WTC11 (cell line): ENCODE results near the gene XPOT. TPM values are rescaled to one million over a fixed set of nuclear protein-coding genes. Genes with fewer than 3 reads are reported as not detected.

Experiments used
- ATAC-seq: fragments of 200-7000 bp; cut with Tn5 transposase; 2 replicates; pipeline ENCODE4 v1.10.0; 2021; ENCODE audit warnings: mild to moderate bottlenecking, moderate library complexity
- CTCF ChIA-PET: fragments of 300-600 bp; sonication (Branson Sonifier 250); formaldehyde crosslinking; loops from one replicate; lab custom pipeline; 2021; ENCODE audit warnings: antibody characterized with exemption; lab: Charles Lee
- POLR2A ChIA-PET: fragments of 350-600 bp; sonication (Branson Sonifier 250); formaldehyde crosslinking; loops from one replicate; lab custom pipeline; 2021; ENCODE audit warnings: antibody characterized with exemption; lab: Charles Lee
- DNase-seq: peaks from one replicate; pipeline ENCODE4 v3.0.0; 2021; ENCODE audit warnings: low spot score
- H3K27ac Mint-ChIP-seq: 2 replicates; pipeline ENCODE4 v1.8.0; 2021; ENCODE audit warnings: mixed read lengths
- H3K27me3 Mint-ChIP-seq: 2 replicates; pipeline ENCODE4 v1.8.0; 2021; ENCODE audit warnings: low read depth, mild to moderate bottlenecking, moderate library complexity, mixed read lengths
- H3K36me3 Mint-ChIP-seq: 2 replicates; pipeline ENCODE4 v1.8.0; 2021; ENCODE audit warnings: mixed read lengths
- H3K4me1 Mint-ChIP-seq: 2 replicates; pipeline ENCODE4 v1.8.0; 2022; ENCODE audit warnings: mixed read lengths
- H3K4me3 Mint-ChIP-seq: 2 replicates; pipeline ENCODE4 v1.8.0; 2021; ENCODE audit warnings: mild to moderate bottlenecking, moderate library complexity, mixed read lengths
- H3K9me3 Mint-ChIP-seq: 2 replicates; pipeline ENCODE4 v1.8.0; 2021; ENCODE audit warnings: mixed read lengths
- ATF1 ChIP-seq: sonication (generic); formaldehyde crosslinking; IDR thresholded peaks from 2 replicates; pipeline ENCODE4 v1.8.1; 2023; ENCODE audit warnings: mild to moderate bottlenecking, moderate library complexity, missing genetic modification reagents
- EMX1 ChIP-seq: fragments of 250-450 bp; sonication (Bioruptor Pico); IDR thresholded peaks from 2 replicates; pipeline ENCODE4 v1.8.0; 2021; ENCODE audit warnings: mild to moderate bottlenecking
- ETV6 ChIP-seq: sonication (generic); formaldehyde crosslinking; IDR thresholded peaks from 2 replicates; pipeline ENCODE4 v1.8.1; 2022; ENCODE audit warnings: mild to moderate bottlenecking, missing genetic modification reagents
- FOXJ3 ChIP-seq: sonication (generic); formaldehyde crosslinking; IDR thresholded peaks from 2 replicates; pipeline ENCODE4 v1.9.0; 2021; ENCODE audit warnings: missing genetic modification reagents, mild to moderate bottlenecking, borderline replicate concordance
- GABPB1 ChIP-seq: sonication (generic); formaldehyde crosslinking; IDR thresholded peaks from 2 replicates; pipeline ENCODE4 v1.8.1; 2023; ENCODE audit warnings: mild to moderate bottlenecking, missing genetic modification reagents
- HMGA2 ChIP-seq: fragments of 250-450 bp; sonication (Bioruptor Pico); IDR thresholded peaks from 2 replicates; pipeline ENCODE4 v1.4.0; 2021; ENCODE audit warnings: mild to moderate bottlenecking, moderate library complexity
- JAZF1 ChIP-seq: fragments of 250-450 bp; sonication (Bioruptor Pico); IDR thresholded peaks from 2 replicates; pipeline ENCODE4 v1.9.0; 2021; ENCODE audit warnings: moderate library complexity, mild to moderate bottlenecking, inconsistent platforms
- KAT7 ChIP-seq: sonication (generic); formaldehyde crosslinking; IDR thresholded peaks from 2 replicates; pipeline ENCODE4 v1.8.1; 2023; ENCODE audit warnings: missing genetic modification reagents, mild to moderate bottlenecking, borderline replicate concordance
- MYBL2 ChIP-seq: sonication (generic); formaldehyde crosslinking; IDR thresholded peaks from 2 replicates; pipeline ENCODE4 v1.8.1; 2023; ENCODE audit warnings: mild to moderate bottlenecking, moderate library complexity, missing genetic modification reagents
- NR2C2 ChIP-seq: sonication (generic); formaldehyde crosslinking; IDR thresholded peaks from 2 replicates; pipeline ENCODE4 v1.8.0; 2022; ENCODE audit warnings: mild to moderate bottlenecking, missing genetic modification reagents
- NR3C1 ChIP-seq: sonication (generic); formaldehyde crosslinking; conservative IDR thresholded peaks from 2 replicates; pipeline ENCODE4 v1.8.1; 2023; ENCODE audit warnings: low read depth, mild to moderate bottlenecking, missing genetic modification reagents
- OVOL2 ChIP-seq: fragments of 250-450 bp; sonication (Bioruptor Pico); IDR thresholded peaks from 2 replicates; pipeline ENCODE4 v1.9.0; 2021; ENCODE audit warnings: mild to moderate bottlenecking, borderline replicate concordance
- TP53 ChIP-seq: sonication (generic); formaldehyde crosslinking; IDR thresholded peaks from 2 replicates; pipeline ENCODE4 v1.8.1; 2023; ENCODE audit warnings: mild to moderate bottlenecking, missing genetic modification reagents
- ZBTB21 ChIP-seq: sonication (generic); formaldehyde crosslinking; IDR thresholded peaks from 2 replicates; pipeline ENCODE4 v1.8.1; 2023; ENCODE audit warnings: mild to moderate bottlenecking, missing genetic modification reagents, borderline replicate concordance
- ZNF121 ChIP-seq: sonication (generic); formaldehyde crosslinking; IDR thresholded peaks from 2 replicates; pipeline ENCODE4 v1.8.0; 2023; ENCODE audit warnings: missing genetic modification reagents
- ZNF416 ChIP-seq: fragments of 250-450 bp; sonication (Bioruptor Pico); IDR thresholded peaks from 2 replicates; pipeline ENCODE4 v1.9.0; 2021; ENCODE audit warnings: mild to moderate bottlenecking, inconsistent platforms
- total RNA-seq: library from RNA; stranded (reverse); gene quantifications from 3 replicates; pipeline ENCODE4 v1.2.3, GENCODE V29; 2021
- TF ChIP-seq, protein P1 (sequence below): sonication (generic); formaldehyde crosslinking; IDR thresholded peaks from 2 replicates; pipeline ENCODE4 v1.8.1; 2022; ENCODE audit warnings: mild to moderate bottlenecking, moderate library complexity, missing genetic modification reagents
- TF ChIP-seq, protein P2 (sequence below): fragments of 250-450 bp; sonication (Bioruptor Pico); IDR thresholded peaks from 2 replicates; pipeline ENCODE4 v2.1.2; 2022; ENCODE audit warnings: mild to moderate bottlenecking, moderate library complexity
- TF ChIP-seq, protein P3 (sequence below): sonication (generic); formaldehyde crosslinking; IDR thresholded peaks from 2 replicates; pipeline ENCODE4 v1.8.0; 2022; ENCODE audit warnings: mild to moderate bottlenecking, missing genetic modification reagents
- TF ChIP-seq, protein P4 (sequence below): sonication (generic); formaldehyde crosslinking; conservative IDR thresholded peaks from 2 replicates; pipeline ENCODE4 v1.8.1; 2023; ENCODE audit warnings: mild to moderate bottlenecking, low read depth, missing genetic modification reagents, moderate library complexity
- TF ChIP-seq, protein P5 (sequence below): sonication (generic); formaldehyde crosslinking; IDR thresholded peaks from 2 replicates; pipeline ENCODE4 v1.8.1; 2023; ENCODE audit warnings: mild to moderate bottlenecking, missing genetic modification reagents, moderate library complexity
- TF ChIP-seq, protein P6 (sequence below): sonication (generic); formaldehyde crosslinking; IDR thresholded peaks from 2 replicates; pipeline ENCODE4 v1.8.0; 2022; ENCODE audit warnings: mild to moderate bottlenecking, missing genetic modification reagents
- TF ChIP-seq, protein P7 (sequence below): sonication (generic); formaldehyde crosslinking; IDR thresholded peaks from 2 replicates; pipeline ENCODE4 v1.8.1; 2023; ENCODE audit warnings: mild to moderate bottlenecking, missing genetic modification reagents, moderate library complexity

The XPOT gene
- total RNA-seq, 1 experiment from 2014 or later, result 134 TPM

DNA sequence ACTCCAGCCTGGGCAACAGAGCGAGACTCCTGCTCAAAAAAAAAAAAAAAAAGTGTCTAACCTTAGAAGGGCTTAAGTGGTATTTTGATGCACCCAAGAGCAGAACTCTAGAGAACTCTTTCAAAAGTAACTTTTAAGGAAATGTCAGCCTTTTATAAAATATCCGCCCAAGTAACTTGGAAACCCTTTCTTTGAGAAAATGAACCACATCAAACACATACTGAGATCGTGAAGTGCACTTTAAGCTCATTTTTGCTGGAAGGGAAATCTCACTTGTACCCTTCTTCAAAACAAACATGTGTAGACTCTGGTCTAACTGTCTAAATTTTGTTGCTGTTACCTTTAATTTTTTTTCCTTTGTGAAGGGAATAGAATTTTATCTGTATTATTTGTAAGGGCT lies 19.2 kb upstream of the XPOT start (continued):
- TF ChIP-seq, protein P1, sequence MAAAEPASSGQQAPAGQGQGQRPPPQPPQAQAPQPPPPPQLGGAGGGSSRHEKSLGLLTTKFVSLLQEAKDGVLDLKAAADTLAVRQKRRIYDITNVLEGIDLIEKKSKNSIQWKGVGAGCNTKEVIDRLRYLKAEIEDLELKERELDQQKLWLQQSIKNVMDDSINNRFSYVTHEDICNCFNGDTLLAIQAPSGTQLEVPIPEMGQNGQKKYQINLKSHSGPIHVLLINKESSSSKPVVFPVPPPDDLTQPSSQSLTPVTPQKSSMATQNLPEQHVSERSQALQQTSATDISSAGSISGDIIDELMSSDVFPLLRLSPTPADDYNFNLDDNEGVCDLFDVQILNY (CRISPR knock-in tag), result no peak
- TF ChIP-seq HMGA2 (CRISPR knock-in tag) (no peak), FOXJ3 (no peak), JAZF1 (no peak), OVOL2 (no peak), ZNF416 (no peak), EMX1 (CRISPR knock-in tag) (no peak), MYBL2 (CRISPR knock-in tag) (no peak), GABPB1 (CRISPR knock-in tag) (no peak), ETV6 (no peak), NR3C1 (CRISPR knock-in tag) (no peak), ATF1 (CRISPR knock-in tag) (no peak)
- TF ChIP-seq, protein P2, sequence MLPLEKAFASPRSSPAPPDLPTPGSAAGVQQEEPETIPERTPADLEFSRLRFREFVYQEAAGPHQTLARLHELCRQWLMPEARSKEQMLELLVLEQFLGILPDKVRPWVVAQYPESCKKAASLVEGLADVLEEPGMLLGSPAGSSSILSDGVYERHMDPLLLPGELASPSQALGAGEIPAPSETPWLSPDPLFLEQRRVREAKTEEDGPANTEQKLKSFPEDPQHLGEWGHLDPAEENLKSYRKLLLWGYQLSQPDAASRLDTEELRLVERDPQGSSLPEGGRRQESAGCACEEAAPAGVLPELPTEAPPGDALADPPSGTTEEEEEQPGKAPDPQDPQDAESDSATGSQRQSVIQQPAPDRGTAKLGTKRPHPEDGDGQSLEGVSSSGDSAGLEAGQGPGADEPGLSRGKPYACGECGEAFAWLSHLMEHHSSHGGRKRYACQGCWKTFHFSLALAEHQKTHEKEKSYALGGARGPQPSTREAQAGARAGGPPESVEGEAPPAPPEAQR, result no peak

DNA sequence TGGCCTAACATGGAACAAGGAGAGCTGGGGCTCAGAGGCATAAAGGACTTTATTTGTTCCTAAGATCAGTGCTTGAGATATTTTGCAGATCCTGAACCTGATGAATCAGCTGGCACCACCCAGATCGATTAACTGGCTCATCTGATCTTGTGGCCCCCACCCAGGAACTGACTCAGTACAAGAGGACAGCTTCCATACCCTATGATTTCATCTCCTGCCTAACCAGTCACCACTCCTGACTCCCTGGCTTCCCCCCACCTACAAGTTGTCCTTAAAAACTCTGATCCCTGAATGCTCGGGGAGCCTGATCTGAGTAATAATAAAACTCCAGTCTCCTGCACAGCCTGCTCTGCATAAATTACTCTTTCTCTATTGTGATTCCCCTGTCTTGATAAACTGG lies 18.7 kb upstream of the XPOT start:
- Mint-ChIP-seq H3K27ac (no peak overlapping the region), H3K4me3 (no peak overlapping the region), H3K36me3 (peaks cover 14% of the 10 kb centered on the region), H3K27me3 (peaks cover 9% of the 10 kb centered on the region), H3K4me1 (peaks cover 3% of the 10 kb centered on the region; the same call in 1 of the 2 replicates), H3K9me3 (peaks cover 14% of the 10 kb centered on the region)
- no peak for ATAC-seq
- TF ChIP-seq, protein P3, sequence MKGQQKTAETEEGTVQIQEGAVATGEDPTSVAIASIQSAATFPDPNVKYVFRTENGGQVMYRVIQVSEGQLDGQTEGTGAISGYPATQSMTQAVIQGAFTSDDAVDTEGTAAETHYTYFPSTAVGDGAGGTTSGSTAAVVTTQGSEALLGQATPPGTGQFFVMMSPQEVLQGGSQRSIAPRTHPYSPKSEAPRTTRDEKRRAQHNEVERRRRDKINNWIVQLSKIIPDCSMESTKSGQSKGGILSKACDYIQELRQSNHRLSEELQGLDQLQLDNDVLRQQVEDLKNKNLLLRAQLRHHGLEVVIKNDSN, result no peak
- TF ChIP-seq NR2C2 (CRISPR knock-in tag) (no peak), KAT7 (CRISPR knock-in tag) (no peak)
- TF ChIP-seq, protein P4, sequence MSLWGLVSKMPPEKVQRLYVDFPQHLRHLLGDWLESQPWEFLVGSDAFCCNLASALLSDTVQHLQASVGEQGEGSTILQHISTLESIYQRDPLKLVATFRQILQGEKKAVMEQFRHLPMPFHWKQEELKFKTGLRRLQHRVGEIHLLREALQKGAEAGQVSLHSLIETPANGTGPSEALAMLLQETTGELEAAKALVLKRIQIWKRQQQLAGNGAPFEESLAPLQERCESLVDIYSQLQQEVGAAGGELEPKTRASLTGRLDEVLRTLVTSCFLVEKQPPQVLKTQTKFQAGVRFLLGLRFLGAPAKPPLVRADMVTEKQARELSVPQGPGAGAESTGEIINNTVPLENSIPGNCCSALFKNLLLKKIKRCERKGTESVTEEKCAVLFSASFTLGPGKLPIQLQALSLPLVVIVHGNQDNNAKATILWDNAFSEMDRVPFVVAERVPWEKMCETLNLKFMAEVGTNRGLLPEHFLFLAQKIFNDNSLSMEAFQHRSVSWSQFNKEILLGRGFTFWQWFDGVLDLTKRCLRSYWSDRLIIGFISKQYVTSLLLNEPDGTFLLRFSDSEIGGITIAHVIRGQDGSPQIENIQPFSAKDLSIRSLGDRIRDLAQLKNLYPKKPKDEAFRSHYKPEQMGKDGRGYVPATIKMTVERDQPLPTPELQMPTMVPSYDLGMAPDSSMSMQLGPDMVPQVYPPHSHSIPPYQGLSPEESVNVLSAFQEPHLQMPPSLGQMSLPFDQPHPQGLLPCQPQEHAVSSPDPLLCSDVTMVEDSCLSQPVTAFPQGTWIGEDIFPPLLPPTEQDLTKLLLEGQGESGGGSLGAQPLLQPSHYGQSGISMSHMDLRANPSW (CRISPR knock-in tag), result no peak
- POLR2A ChIA-PET, result no interaction called here
- no peak for DNase-seq
- CTCF ChIA-PET, result no interaction called here

DNA sequence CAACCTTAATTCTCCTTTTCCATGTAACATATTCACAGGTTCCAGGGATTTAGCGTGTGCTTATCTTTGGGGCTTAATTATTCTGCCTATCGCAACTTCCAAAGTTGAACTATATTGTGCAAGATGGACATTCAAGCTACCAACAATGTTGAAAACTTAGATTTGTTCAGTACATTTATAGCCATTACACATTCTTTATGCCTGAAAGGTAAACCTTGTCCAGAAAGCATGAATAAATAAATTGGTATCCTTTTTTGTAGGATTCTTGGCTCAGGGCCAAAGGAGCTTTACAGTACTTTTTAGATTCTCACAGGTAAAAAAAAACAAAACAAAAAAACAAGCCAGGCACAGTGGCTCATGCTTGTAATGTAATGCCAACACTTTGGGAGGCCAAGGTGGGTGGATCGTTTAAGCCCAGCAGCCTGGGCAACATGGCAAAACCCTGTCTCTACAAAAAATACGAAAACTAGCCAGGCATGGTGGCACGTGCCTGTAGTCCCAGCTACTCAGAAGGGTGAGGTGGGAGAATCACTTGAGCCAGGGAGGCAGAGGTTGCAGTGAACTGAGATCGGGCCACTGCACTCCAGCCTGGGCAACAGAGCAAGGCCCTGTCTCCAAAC lies 16.9 kb upstream of the XPOT start:
- Mint-ChIP-seq H3K27me3 (peaks cover 22% of the 10 kb centered on the region), H3K4me1 (peaks cover 12% of the 10 kb centered on the region), H3K27ac (no peak overlapping the region), H3K9me3 (no peaks in the 10 kb centered on the region), H3K4me3 (no peak overlapping the region), H3K36me3 (no peaks in the 10 kb centered on the region)
- ATAC-seq, result no peak
- no peak for DNase-seq
- ChIA-PET CTCF (no interaction called here), POLR2A (no interaction called here)
- TF ChIP-seq TP53 (CRISPR knock-in tag), result no peak
- no peak for TF ChIP-seq ZNF121 (CRISPR knock-in tag)
- no peak for TF ChIP-seq ZBTB21 (CRISPR knock-in tag)
- TF ChIP-seq, protein P5, sequence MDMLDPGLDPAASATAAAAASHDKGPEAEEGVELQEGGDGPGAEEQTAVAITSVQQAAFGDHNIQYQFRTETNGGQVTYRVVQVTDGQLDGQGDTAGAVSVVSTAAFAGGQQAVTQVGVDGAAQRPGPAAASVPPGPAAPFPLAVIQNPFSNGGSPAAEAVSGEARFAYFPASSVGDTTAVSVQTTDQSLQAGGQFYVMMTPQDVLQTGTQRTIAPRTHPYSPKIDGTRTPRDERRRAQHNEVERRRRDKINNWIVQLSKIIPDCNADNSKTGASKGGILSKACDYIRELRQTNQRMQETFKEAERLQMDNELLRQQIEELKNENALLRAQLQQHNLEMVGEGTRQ (CRISPR knock-in tag), result no peak
- TF ChIP-seq, protein P6, sequence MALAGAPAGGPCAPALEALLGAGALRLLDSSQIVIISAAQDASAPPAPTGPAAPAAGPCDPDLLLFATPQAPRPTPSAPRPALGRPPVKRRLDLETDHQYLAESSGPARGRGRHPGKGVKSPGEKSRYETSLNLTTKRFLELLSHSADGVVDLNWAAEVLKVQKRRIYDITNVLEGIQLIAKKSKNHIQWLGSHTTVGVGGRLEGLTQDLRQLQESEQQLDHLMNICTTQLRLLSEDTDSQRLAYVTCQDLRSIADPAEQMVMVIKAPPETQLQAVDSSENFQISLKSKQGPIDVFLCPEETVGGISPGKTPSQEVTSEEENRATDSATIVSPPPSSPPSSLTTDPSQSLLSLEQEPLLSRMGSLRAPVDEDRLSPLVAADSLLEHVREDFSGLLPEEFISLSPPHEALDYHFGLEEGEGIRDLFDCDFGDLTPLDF, result no peak
- TF ChIP-seq MYBL2 (CRISPR knock-in tag), result no peak
- TF ChIP-seq, protein P7, sequence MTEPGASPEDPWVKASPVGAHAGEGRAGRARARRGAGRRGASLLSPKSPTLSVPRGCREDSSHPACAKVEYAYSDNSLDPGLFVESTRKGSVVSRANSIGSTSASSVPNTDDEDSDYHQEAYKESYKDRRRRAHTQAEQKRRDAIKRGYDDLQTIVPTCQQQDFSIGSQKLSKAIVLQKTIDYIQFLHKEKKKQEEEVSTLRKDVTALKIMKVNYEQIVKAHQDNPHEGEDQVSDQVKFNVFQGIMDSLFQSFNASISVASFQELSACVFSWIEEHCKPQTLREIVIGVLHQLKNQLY, result no peak
- TF ChIP-seq, protein P1 (CRISPR knock-in tag), result no peak
